Gastrocnemius medialis (tissue), 4 donors: ENCODE results near the gene ANKS1B. TPM values are rescaled to one million over a fixed set of nuclear protein-coding genes. Genes with fewer than 3 reads are reported as not detected.
"Not testable (repeated sequence)": the region's sequence is repeated elsewhere in the genome, so short reads cannot be mapped to it uniquely, and the experiment has no call there.

Experiments used
- ATAC-seq, 2 donors: fragments of 150-250 bp; one replicate each; pipeline ENCODE4 v1.9.1; 2016
- DNase-seq, 2 donors: peaks; one replicate each; pipeline ENCODE4 v3.0.0-alpha.2; 2019
- H3K27ac ChIP-seq, 4 donors: fragments of 200-600 bp; sonication (generic); 1 replicate in 1 of 4; 2 replicates in 3 of 4; pipeline ENCODE4 v1.5.1; 2016 to 2018; ENCODE audit warnings: mild to moderate bottlenecking in 2 of 4, moderate library complexity in 1 of 4
- H3K27me3 ChIP-seq, 3 donors: fragments of 200-600 bp; sonication (generic) in 2 of 3; 1 replicate in 1 of 3; 2 replicates in 2 of 3; pipeline versions ENCODE4 v1.5.1 to v1.6.0; 2016 to 2019; ENCODE audit warnings: mild to moderate bottlenecking in 1 of 3, moderate library complexity in 1 of 3
- H3K36me3 ChIP-seq, 2 donors: fragments of 200-600 bp; sonication (generic) in 1 of 2; one replicate each; pipeline ENCODE4 v1.5.1; 2017 to 2018
- H3K4me1 ChIP-seq, 2 donors: fragments of 200-600 bp; sonication (generic) in 1 of 2; one replicate each; pipeline ENCODE4 v1.5.1; 2016 to 2017; ENCODE audit warnings: mild to moderate bottlenecking in 2 of 2
- H3K4me3 ChIP-seq, 4 donors: fragments of 200-600 bp; sonication (generic) in 3 of 4; 1 replicate in 1 of 4; 2 replicates in 3 of 4; pipeline ENCODE4 v1.5.1; 2016 to 2019; ENCODE audit warnings: mild to moderate bottlenecking in 2 of 4
- H3K9me3 ChIP-seq, 3 donors: fragments of 200-600 bp; sonication (generic) in 2 of 3; 1 replicate in 1 of 3; 2 replicates in 2 of 3; pipeline ENCODE4 v1.5.1; 2016 to 2019
- CTCF ChIP-seq, 5 experiments: fragments of 450-650 bp in 3 of 5; fragments of 200-600 bp in 2 of 5; sonication (generic) in 2 of 5; IDR thresholded peaks in 4 of 5; conservative IDR thresholded peaks in 1 of 5; 1 replicate in 4 of 5; 2 replicates in 1 of 5; pipeline ENCODE4 v1.5.1; 2016 to 2019; ENCODE audit warnings: antibody characterized with exemption in 5 of 5, mild to moderate bottlenecking in 3 of 5, moderate library complexity in 3 of 5
- POLR2A ChIP-seq, 2 donors: fragments of 450-650 bp; IDR thresholded peaks; one replicate each; pipeline ENCODE4 v1.6.1; 2017; ENCODE audit warnings: antibody characterized with exemption in 2 of 2, mild to moderate bottlenecking in 2 of 2, moderate library complexity in 2 of 2
- in situ Hi-C, 4 donors: fragments of 200-750 bp; cut with MboI; loops; one replicate each; pipeline versions ENCODE4 v1.15.0 to v1.8.0; 2017; ENCODE audit warnings: low sequenced_read_pairs in 4 of 4
- intact Hi-C: fragments of 100-400 bp; cut with DNase I; formaldehyde crosslinking; loops from one replicate; pipeline ENCODE4 v1.15.1; 2023; ENCODE audit warnings: low total_unique reads
- total RNA-seq, 4 donors: library from RNA; depleted of rRNA; stranded (reverse); fragments of >200 nt; gene quantifications; one replicate each; pipeline versions ENCODE4 v1.1.0 to v1.2.3, GENCODE V29; 2016

The ANKS1B gene
- total RNA-seq, 4 donors from 2014 or later = 3.9 to 14.5 (median 5.7) TPM

GRCh38 chr12:99644629-99645028 is 340.1 kb downstream of the ANKS1B start:
- in situ Hi-C loops = no loop called here
- Histone ChIP-seq H3K27ac (no peak overlapping the region), H3K4me3 (no peak overlapping the region), H3K27me3 (no peaks in the 10 kb centered on the region), H3K4me1 (no peaks in the 10 kb centered on the region), H3K9me3 (no peaks in the 10 kb centered on the region), H3K36me3 (no peaks in the 10 kb centered on the region)
- no peak for ATAC-seq
- intact Hi-C loops = no loop called here
- TF ChIP-seq POLR2A (IDR thresholded peaks at IDR 0.05) (no peak), CTCF (IDR thresholded peaks at IDR 0.05 in 4 of 5, conservative IDR thresholded peaks at IDR 0.05 in 1 of 5) (no peak)
- no peak for DNase-seq

GRCh38 chr12:99627459-99627858 is 357.3 kb downstream of the ANKS1B start:
- H3K4me1 ChIP-seq = no peaks in the 10 kb centered on the region

GRCh38 chr12:99624591-99624990 is 360.1 kb downstream of the ANKS1B start:
- in situ Hi-C loops, H3K27ac ChIP-seq: not testable (repeated sequence)

More at GRCh38 chr12:99627459-99627858, 357.3 kb downstream of the ANKS1B start:
- H3K27me3 ChIP-seq = no peaks in the 10 kb centered on the region
- H3K4me3 ChIP-seq = no peak overlapping the region
- H3K36me3 ChIP-seq = no peaks in the 10 kb centered on the region
- DNase-seq (no peak), ATAC-seq (no peak)
- in situ Hi-C loops = no loop called here
- no peak overlapping the region for H3K27ac ChIP-seq
- intact Hi-C loops = no loop called here
- TF ChIP-seq POLR2A (IDR thresholded peaks at IDR 0.05) (no peak), CTCF (IDR thresholded peaks at IDR 0.05 in 4 of 5, conservative IDR thresholded peaks at IDR 0.05 in 1 of 5) (no peak)
- no peaks in the 10 kb centered on the region for H3K9me3 ChIP-seq

GRCh38 chr12:99620159-99620479 is 364.6 kb downstream of the ANKS1B start:
- no peak overlapping the region for H3K27ac ChIP-seq
- intact Hi-C loops (no loop called here), in situ Hi-C loops (no loop called here)
- DNase-seq (no peak), ATAC-seq (no peak)
- no peaks in the 10 kb centered on the region for H3K9me3 ChIP-seq
- no peaks in the 10 kb centered on the region for H3K27me3 ChIP-seq
- H3K36me3 ChIP-seq = no peaks in the 10 kb centered on the region
- H3K4me3 ChIP-seq = no peak overlapping the region
- H3K4me1 ChIP-seq = no peaks in the 10 kb centered on the region
- no peak for TF ChIP-seq CTCF (IDR thresholded peaks at IDR 0.05 in 4 of 5, conservative IDR thresholded peaks at IDR 0.05 in 1 of 5)
- no peak for TF ChIP-seq POLR2A (IDR thresholded peaks at IDR 0.05)

More at GRCh38 chr12:99624591-99624990, 360.1 kb downstream of the ANKS1B start:
- intact Hi-C loops, H3K9me3 ChIP-seq, H3K36me3 ChIP-seq, ATAC-seq, DNase-seq, H3K27me3 ChIP-seq, H3K4me3 ChIP-seq, H3K4me1 ChIP-seq: not testable (repeated sequence)

GRCh38 chr12:99619389-99620158 is 365.2 kb downstream of the ANKS1B start:
- Histone ChIP-seq H3K4me3 (no peak overlapping the region), H3K9me3 (no peaks in the 10 kb centered on the region), H3K4me1 (no peaks in the 10 kb centered on the region), H3K27me3 (no peaks in the 10 kb centered on the region), H3K36me3 (no peaks in the 10 kb centered on the region), H3K27ac (no peak overlapping the region)
- DNase-seq = no peak
- TF ChIP-seq POLR2A (IDR thresholded peaks at IDR 0.05) (no peak), CTCF (IDR thresholded peaks at IDR 0.05 in 4 of 5, conservative IDR thresholded peaks at IDR 0.05 in 1 of 5) (no peak)
- in situ Hi-C loops (no loop called here), intact Hi-C loops (no loop called here)
- ATAC-seq = no peak
